K562 (cell line): ENCODE data around the gene DNA2. TPM values are rescaled to one million over a fixed set of nuclear protein-coding genes. Genes with fewer than 3 reads are reported as not detected.

Experiments used
- C11orf30 ChIP-seq: fragments of 450-650 bp; IDR thresholded peaks from 2 replicates; pipeline ENCODE4 v1.6.1; 2016; ENCODE audit warnings: low read depth, mild to moderate bottlenecking
- CTBP1 ChIP-seq: fragments of 450-650 bp; IDR thresholded peaks from 2 replicates; pipeline ENCODE4 v1.6.1; 2016; ENCODE audit warnings: borderline replicate concordance
- E2F3 ChIP-seq: fragments of 250-450 bp; sonication (Bioruptor Pico); IDR thresholded peaks from 2 replicates; pipeline ENCODE4 v1.4.0; 2020; ENCODE audit warnings: mild to moderate bottlenecking
- FUS ChIP-seq: fragments of 200-400 bp; formaldehyde crosslinking; optimal IDR thresholded peaks from 2 replicates; pipeline ENCODE3; 2017; ENCODE audit warnings: low read depth, low read length
- JUN ChIP-seq, 2 experiments: sonication (generic) in 1 of 2; formaldehyde crosslinking in 1 of 2; IDR thresholded peaks; 2 replicates each; pipeline versions ENCODE4 v1.6.1 to v1.8.0; 2012 to 2022; ENCODE audit warnings: borderline replicate concordance in 2 of 2, mild to moderate bottlenecking in 2 of 2, improper control_type of control experiment in 1 of 2, low read depth in 1 of 2, low read length in 1 of 2, missing genetic modification reagents in 1 of 2
- PTBP1 ChIP-seq: fragments of 200-400 bp; formaldehyde crosslinking; IDR thresholded peaks from 2 replicates; pipeline ENCODE4 v1.6.1; 2017; ENCODE audit warnings: low read depth, low read length
- RUNX1 ChIP-seq: sonication (generic); IDR thresholded peaks from 2 replicates; pipeline ENCODE4 v1.6.1; 2016; ENCODE audit warnings: antibody characterized with exemption, low read depth
- SRSF7 ChIP-seq: fragments of 200-400 bp; formaldehyde crosslinking; optimal IDR thresholded peaks from 2 replicates; pipeline ENCODE3; 2017; ENCODE audit warnings: mild to moderate bottlenecking, low read depth, low read length
- STAG1 ChIP-seq: sonication (generic); formaldehyde crosslinking; IDR thresholded peaks from 2 replicates; pipeline ENCODE4 v1.5.0; 2020; ENCODE audit warnings: missing genetic modification reagents, borderline replicate concordance
- TCFL5 ChIP-seq: fragments of 250-450 bp; sonication (Bioruptor Pico); conservative IDR thresholded peaks from 2 replicates; pipeline ENCODE4 v1.6.1; 2021; ENCODE audit warnings: mild to moderate bottlenecking, moderate library complexity, matching md5 sums
- XRCC4 ChIP-seq: IDR thresholded peaks from one replicate; pipeline ENCODE4 v1.6.1; 2011; ENCODE audit not compliant: insufficient read depth, insufficient read length; ENCODE audit errors: extremely low read depth
- ZFP30 ChIP-seq: fragments of 250-450 bp; sonication (Bioruptor Pico); IDR thresholded peaks from 2 replicates; pipeline ENCODE4 v1.8.0; 2022; ENCODE audit warnings: moderate library complexity, mild to moderate bottlenecking, inconsistent platforms, borderline replicate concordance
- ZNF239 ChIP-seq: fragments of 250-450 bp; sonication (Bioruptor Pico); IDR thresholded peaks from 2 replicates; pipeline ENCODE4 v1.4.0; 2020; ENCODE audit warnings: mild to moderate bottlenecking
- ZNF274 ChIP-seq: IDR thresholded peaks from 2 replicates; pipeline ENCODE4 v1.6.1; 2011; ENCODE audit warnings: low read depth, mild to moderate bottlenecking, low read length, moderate library complexity, borderline replicate concordance
- ZNF282 ChIP-seq: sonication (generic); formaldehyde crosslinking; IDR thresholded peaks from 2 replicates; pipeline ENCODE4 v1.8.1; 2023; ENCODE audit warnings: missing genetic modification reagents
- polyA plus RNA-seq, 8 experiments: library from polyadenylated mRNA; depleted of rRNA in 4 of 8; stranded (reverse) in 5 of 8; unstranded in 3 of 8; fragments of >200 nt; fragmentation: Nextera tagmentation in 2 of 8; fragmentation: Illumina TruSeq in 1 of 8; extraction: Ambion mirVana in 2 of 8; extraction: Trizol in 1 of 8; gene quantifications; 2 replicates each; pipeline versions ENCODE4 v1.2.1 to v1.2.3, GENCODE V29; 2011 to 2014; ENCODE audit warnings: inconsistent platforms in 1 of 8, missing spikeins in 1 of 8
- total RNA-seq, 7 experiments: library from RNA; depleted of rRNA in 6 of 7; stranded (reverse); fragments of >200 nt in 6 of 7; fragmentation: Illumina TruSeq in 2 of 7; extraction: Trizol in 2 of 7; gene quantifications; 2 replicates each; pipeline versions ENCODE4 v1.2.1 to v1.2.3, GENCODE V29; 2011 to 2021; ENCODE audit warnings: low replicate concordance in 1 of 7
- TF ChIP-seq, protein P1 (sequence below): fragments of 450-650 bp; formaldehyde crosslinking; IDR thresholded peaks from 2 replicates; pipeline ENCODE4 v1.4.0; 2022; ENCODE audit warnings: missing genetic modification characterization
- TF ChIP-seq, protein P2 (sequence below): fragments of 250-450 bp; sonication (Bioruptor Pico); IDR thresholded peaks from 2 replicates; pipeline ENCODE4 v1.5.0; 2021; ENCODE audit warnings: mild to moderate bottlenecking, moderate library complexity
- TF ChIP-seq, protein P3 (sequence below): fragments of 250-450 bp; sonication (Bioruptor Pico); IDR thresholded peaks from 2 replicates; pipeline ENCODE4 v1.4.0; 2020; ENCODE audit warnings: mild to moderate bottlenecking, moderate library complexity

The DNA2 gene
- total and polyA plus RNA-seq, 9 of the 15 experiments (the other 6 are each of a cell fraction or from before 2014, with no cell fraction given), result 24.6 to 51.4 (median 40.8) TPM

DNA sequence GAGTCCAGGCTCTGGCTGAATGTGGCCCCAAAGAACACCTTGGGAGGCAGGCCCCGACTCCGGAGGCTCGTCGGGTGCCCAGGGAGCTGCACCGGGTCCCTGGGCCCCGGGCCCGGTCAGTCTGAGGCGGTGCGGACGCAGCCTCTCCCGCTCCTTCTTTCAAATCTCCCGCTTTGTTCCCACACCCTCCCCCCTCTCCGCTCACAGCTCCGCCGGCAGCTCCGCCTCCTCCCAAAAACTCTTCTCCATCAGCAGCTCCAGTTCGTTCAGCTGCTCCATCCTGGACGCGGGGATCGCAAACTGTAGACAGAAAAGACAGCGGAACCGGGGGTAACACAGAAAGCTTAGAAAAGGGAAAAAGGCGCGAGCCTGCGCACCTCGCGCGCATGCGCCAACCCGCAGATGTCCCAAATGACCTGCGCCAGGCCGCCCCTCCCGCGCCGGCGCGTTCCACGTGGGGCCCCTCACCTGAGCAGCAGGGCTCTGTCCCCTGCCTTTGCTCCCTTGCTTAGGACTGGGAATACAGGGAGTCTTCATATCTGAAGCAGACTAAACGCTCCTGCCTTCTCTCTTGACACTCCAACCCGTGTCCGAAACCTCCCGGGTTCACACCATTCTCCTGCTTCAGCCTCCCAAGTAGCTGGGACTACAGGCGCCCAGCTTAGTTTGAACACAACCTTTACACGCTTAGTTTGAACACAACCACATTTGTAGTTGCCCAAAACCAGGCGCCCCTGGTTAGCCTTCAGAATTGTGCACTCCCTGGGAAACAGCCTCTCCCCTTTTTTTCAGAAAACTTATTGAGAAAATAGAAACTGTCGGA, at the start of gene DNA2 (continued):
- TF ChIP-seq ZNF274 (no peak), ZNF282 (CRISPR knock-in tag) (no peak), SRSF7 (no peak), STAG1 (no peak), C11orf30 (no peak), E2F3 (CRISPR knock-in tag) (peak; percentile 97), XRCC4 (no peak), JUN (IDR thresholded peaks at IDR 0.05; ENCODE audit: borderline replicate concordance, low read depth, low read length) (no peak; the same call in 1 of the 2 replicates), JUN (CRISPR knock-in tag; IDR thresholded peaks at IDR 0.05; ENCODE audit: borderline replicate concordance) (no peak), ZNF239 (CRISPR knock-in tag) (no peak), TCFL5 (no peak), ZFP30 (CRISPR knock-in tag) (no peak), CTBP1 (peak; percentile 54; the same call in 1 of the 2 replicates), PTBP1 (no peak), FUS (no peak), RUNX1 (no peak)
- TF ChIP-seq, protein P1, sequence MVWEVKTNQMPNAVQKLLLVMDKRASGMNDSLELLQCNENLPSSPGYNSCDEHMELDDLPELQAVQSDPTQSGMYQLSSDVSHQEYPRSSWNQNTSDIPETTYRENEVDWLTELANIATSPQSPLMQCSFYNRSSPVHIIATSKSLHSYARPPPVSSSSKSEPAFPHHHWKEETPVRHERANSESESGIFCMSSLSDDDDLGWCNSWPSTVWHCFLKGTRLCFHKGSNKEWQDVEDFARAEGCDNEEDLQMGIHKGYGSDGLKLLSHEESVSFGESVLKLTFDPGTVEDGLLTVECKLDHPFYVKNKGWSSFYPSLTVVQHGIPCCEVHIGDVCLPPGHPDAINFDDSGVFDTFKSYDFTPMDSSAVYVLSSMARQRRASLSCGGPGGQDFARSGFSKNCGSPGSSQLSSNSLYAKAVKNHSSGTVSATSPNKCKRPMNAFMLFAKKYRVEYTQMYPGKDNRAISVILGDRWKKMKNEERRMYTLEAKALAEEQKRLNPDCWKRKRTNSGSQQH (CRISPR knock-in tag), result peak; percentile 56; the same call in 1 of the 2 replicates
- TF ChIP-seq, protein P2, sequence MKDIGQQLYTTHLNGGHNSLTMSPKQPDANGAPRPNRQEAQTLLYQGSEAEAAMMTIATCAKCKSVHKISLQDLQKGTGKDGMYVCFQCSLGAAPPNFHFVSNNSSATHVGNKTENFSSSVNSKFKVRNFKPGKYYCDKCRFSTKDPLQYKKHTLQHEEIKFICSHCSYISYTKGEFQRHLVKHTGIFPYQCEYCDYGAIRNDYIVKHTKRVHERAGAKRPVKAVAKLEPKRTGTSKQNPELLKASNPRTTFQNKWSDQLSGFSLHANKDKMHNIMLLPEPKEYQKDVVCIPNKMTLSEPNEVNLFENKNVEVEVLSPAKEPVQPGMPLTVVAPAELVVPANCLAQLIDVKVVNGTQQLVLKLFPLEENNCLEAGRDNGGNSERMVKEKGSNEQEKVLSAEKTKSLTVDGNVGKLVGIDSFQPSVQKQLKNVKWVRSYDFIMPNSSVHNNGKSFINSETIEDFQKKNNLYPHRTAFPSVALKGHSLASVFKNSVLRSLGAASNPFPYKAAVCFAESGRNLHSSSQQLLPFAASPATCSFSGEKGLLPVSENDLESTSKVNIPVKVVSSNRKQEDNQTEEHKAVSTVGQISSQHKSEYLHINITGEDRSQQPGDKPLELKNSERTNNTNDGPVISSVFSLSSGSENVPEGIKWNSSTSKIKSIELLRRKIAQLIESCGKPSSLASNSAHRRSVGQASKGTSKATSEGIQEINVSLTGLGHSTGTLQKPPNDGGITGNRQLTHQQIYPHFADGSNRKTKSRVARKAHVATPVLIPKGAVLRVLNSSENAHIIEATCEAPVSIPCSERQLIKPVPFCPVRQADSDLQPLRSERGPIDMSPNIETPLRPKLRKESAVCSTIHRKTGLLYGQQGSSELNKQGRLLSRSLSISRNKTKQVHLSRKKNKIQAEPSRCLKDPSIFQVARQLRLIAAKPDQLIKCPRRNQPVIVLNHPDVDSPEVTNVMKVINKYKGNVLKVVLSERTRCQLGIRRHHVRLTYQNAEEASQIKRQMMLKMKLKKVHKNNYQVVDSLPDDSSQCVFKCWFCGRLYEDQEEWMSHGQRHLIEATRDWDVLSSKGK (CRISPR knock-in tag), result no peak
- TF ChIP-seq, protein P3, sequence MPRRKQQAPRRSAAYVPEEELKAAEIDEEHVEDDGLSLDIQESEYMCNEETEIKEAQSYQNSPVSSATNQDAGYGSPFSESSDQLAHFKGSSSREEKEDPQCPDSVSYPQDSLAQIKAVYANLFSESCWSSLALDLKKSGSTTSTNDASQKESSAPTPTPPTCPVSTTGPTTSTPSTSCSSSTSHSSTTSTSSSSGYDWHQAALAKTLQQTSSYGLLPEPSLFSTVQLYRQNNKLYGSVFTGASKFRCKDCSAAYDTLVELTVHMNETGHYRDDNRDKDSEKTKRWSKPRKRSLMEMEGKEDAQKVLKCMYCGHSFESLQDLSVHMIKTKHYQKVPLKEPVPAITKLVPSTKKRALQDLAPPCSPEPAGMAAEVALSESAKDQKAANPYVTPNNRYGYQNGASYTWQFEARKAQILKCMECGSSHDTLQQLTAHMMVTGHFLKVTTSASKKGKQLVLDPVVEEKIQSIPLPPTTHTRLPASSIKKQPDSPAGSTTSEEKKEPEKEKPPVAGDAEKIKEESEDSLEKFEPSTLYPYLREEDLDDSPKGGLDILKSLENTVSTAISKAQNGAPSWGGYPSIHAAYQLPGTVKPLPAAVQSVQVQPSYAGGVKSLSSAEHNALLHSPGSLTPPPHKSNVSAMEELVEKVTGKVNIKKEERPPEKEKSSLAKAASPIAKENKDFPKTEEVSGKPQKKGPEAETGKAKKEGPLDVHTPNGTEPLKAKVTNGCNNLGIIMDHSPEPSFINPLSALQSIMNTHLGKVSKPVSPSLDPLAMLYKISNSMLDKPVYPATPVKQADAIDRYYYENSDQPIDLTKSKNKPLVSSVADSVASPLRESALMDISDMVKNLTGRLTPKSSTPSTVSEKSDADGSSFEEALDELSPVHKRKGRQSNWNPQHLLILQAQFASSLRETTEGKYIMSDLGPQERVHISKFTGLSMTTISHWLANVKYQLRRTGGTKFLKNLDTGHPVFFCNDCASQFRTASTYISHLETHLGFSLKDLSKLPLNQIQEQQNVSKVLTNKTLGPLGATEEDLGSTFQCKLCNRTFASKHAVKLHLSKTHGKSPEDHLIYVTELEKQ, result no peak
